ENCODE measurements around the gene CASS4.

The CASS4 gene

DNA sequence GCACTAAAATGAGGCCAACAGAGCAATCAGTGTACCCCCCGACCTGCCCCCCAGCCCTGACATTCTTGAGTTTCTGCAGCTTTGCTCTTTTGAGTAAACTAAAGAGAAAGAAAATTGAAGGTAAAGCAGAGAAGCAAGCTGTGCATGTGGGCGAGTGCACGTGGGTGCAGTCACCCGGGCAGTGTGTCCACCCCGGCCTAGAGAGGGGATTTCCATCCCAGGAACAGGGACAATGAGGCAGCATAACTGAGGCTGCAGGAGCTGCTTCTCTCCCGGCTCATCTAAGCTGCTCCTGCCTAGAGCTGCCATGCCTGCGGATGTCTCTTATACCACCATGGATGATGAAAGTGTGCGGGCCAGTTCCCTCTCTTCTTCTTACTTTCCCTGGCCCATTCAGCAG, 16.8 kb downstream of the CASS4 start:
- Histone ChIP-seq H3K9me3 (no peaks in the 10 kb centered on the region), H3K36me3 (peaks cover 12% of the 10 kb centered on the region), H3K27ac (peak overlapping the region; percentile 97), H3K4me3 (ENCODE audit: low read depth in 1 of 2, low read length in 1 of 2) (peak overlapping the region; percentile 64 to 72), H3K27me3 (no peaks in the 10 kb centered on the region), H3K4me1 (ENCODE audit: control insufficient read depth in 1 of 2, insufficient read depth in 1 of 2, low read depth in 1 of 2, low read length in 1 of 2) (peaks cover 78 to 83% of the 10 kb centered on the region in 2 experiments)
- TF ChIP-seq, protein P1, sequence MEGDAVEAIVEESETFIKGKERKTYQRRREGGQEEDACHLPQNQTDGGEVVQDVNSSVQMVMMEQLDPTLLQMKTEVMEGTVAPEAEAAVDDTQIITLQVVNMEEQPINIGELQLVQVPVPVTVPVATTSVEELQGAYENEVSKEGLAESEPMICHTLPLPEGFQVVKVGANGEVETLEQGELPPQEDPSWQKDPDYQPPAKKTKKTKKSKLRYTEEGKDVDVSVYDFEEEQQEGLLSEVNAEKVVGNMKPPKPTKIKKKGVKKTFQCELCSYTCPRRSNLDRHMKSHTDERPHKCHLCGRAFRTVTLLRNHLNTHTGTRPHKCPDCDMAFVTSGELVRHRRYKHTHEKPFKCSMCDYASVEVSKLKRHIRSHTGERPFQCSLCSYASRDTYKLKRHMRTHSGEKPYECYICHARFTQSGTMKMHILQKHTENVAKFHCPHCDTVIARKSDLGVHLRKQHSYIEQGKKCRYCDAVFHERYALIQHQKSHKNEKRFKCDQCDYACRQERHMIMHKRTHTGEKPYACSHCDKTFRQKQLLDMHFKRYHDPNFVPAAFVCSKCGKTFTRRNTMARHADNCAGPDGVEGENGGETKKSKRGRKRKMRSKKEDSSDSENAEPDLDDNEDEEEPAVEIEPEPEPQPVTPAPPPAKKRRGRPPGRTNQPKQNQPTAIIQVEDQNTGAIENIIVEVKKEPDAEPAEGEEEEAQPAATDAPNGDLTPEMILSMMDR (IDR thresholded peaks at IDR 0.05): no peak

GRCh38 chr20:56429502-56429901, 17.4 kb downstream of the CASS4 start:
- TF ChIP-seq, protein P1 (IDR thresholded peaks at IDR 0.05): no peak
- Histone ChIP-seq H3K4me1 (ENCODE audit: control insufficient read depth in 1 of 2, insufficient read depth in 1 of 2, low read depth in 1 of 2, low read length in 1 of 2) (peaks cover 72 to 78% of the 10 kb centered on the region in 2 experiments), H3K27ac (peak overlapping the region; percentile 97), H3K27me3 (no peaks in the 10 kb centered on the region), H3K9me3 (no peaks in the 10 kb centered on the region), H3K36me3 (peaks cover 12% of the 10 kb centered on the region), H3K4me3 (ENCODE audit: low read depth in 1 of 2, low read length in 1 of 2) (peak overlapping the region; percentile 64 to 72)

- H3K27me3 ChIP-seq: no peaks in the 10 kb centered on the region
- H3K4me3 ChIP-seq (ENCODE audit: low read depth in 1 of 2, low read length in 1 of 2): peak overlapping the region; percentile 64 to 72
- peaks cover 12% of the 10 kb centered on the region for H3K36me3 ChIP-seq
- no peaks in the 10 kb centered on the region for H3K9me3 ChIP-seq
- peaks cover 67 to 73% of the 10 kb centered on the region in 2 experiments for H3K4me1 ChIP-seq (ENCODE audit: control insufficient read depth in 1 of 2, insufficient read depth in 1 of 2, low read depth in 1 of 2, low read length in 1 of 2)
- H3K27ac ChIP-seq: peak overlapping the region; percentile 97
- TF ChIP-seq, protein P1 (IDR thresholded peaks at IDR 0.05): no peak
Observed at GRCh38 chr20:56429941-56430340, 17.9 kb downstream of the CASS4 start.

DNA sequence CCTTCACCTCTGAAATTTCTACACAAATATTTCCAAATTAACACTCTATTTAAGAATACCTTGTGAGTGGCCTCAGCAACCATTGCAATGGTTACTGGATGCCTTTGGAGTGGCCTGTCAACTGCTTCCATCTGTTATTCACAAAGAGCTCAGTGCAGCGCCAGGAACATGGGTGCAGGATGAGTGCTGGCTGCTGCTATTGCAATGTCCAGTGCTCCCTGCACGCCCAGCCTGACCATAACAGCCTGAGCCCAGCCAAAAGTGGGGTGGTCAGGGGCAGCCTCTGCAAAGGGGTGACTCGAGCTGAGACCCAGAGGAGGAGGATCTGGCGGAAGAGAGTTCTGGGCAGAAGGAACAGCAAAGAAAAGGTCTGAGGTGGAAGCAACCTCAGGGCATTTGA, 18.4 kb downstream of the CASS4 start:
- H3K36me3 ChIP-seq: peaks cover 12% of the 10 kb centered on the region
- no peaks in the 10 kb centered on the region for H3K9me3 ChIP-seq
- no peaks in the 10 kb centered on the region for H3K27me3 ChIP-seq
- H3K4me3 ChIP-seq (ENCODE audit: low read depth in 1 of 2, low read length in 1 of 2): peak overlapping the region; percentile 64 to 72
- peaks cover 62 to 68% of the 10 kb centered on the region in 2 experiments for H3K4me1 ChIP-seq (ENCODE audit: control insufficient read depth in 1 of 2, insufficient read depth in 1 of 2, low read depth in 1 of 2, low read length in 1 of 2)
- peak overlapping the region; percentile 97 for H3K27ac ChIP-seq
- TF ChIP-seq, protein P1 (IDR thresholded peaks at IDR 0.05): no peak

DNA sequence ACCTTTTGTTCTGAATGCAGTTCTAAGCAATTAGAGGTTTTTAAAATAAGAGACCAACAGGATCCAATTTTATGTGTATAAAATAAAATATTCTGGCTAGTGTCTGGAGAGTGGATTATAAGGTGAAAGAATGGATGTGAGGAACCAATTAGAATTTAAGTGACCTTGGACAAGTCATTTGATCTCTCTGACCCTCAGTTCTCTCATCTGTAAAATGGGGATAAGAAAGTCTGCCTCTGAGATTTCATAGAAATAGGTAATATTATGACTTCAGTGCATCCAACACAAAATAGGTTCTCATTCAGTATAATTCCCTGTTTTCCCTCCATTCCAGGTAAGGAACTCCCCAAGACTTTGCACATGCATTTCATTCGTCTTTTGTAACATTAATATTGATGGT, 18.9 kb downstream of the CASS4 start:
- peaks cover 12% of the 10 kb centered on the region for H3K36me3 ChIP-seq
- no peaks in the 10 kb centered on the region for H3K9me3 ChIP-seq
- H3K4me3 ChIP-seq (ENCODE audit: low read depth in 1 of 2, low read length in 1 of 2): peak overlapping the region in 1 of 2 experiments; percentile 72
- H3K27me3 ChIP-seq: no peaks in the 10 kb centered on the region
- TF ChIP-seq, protein P1 (IDR thresholded peaks at IDR 0.05): no peak
- peaks cover 58 to 65% of the 10 kb centered on the region in 2 experiments for H3K4me1 ChIP-seq (ENCODE audit: control insufficient read depth in 1 of 2, insufficient read depth in 1 of 2, low read depth in 1 of 2, low read length in 1 of 2)
- H3K27ac ChIP-seq: peak overlapping the region; percentile 97

- no peaks in the 10 kb centered on the region for H3K27me3 ChIP-seq
- peak overlapping the region; percentile 97 for H3K27ac ChIP-seq
- TF ChIP-seq, protein P1 (IDR thresholded peaks at IDR 0.05): no peak
- no peaks in the 10 kb centered on the region for H3K9me3 ChIP-seq
- H3K4me1 ChIP-seq (ENCODE audit: control insufficient read depth in 1 of 2, insufficient read depth in 1 of 2, low read depth in 1 of 2, low read length in 1 of 2): peaks cover 53 to 60% of the 10 kb centered on the region in 2 experiments
- H3K36me3 ChIP-seq: peaks cover 14% of the 10 kb centered on the region
- no peak overlapping the region for H3K4me3 ChIP-seq (ENCODE audit: low read depth in 1 of 2, low read length in 1 of 2)
Observed at GRCh38 chr20:56431471-56431870, 19.4 kb downstream of the CASS4 start.
